Measurements from ENCODE around the gene NR3C2.

GRCh38 chr4:148266240-148266639 lies 176.0 kb downstream of the NR3C2 start:
- no peak for TF ChIP-seq CTCF (IDR thresholded peaks at IDR 0.05; ENCODE audit: low read depth, low read length, missing input control)
- TF ChIP-seq MAX (IDR thresholded peaks at IDR 0.05): no peak
- TF ChIP-seq ATF3 (IDR thresholded peaks at IDR 0.05): no peak
- no peak for TF ChIP-seq RAD21 (IDR thresholded peaks at IDR 0.05)
